HCT116 (cell line): ENCODE measurements around the gene TATDN2. TPM values are rescaled to one million over a fixed set of nuclear protein-coding genes. Genes with fewer than 3 reads are reported as not detected.

ENCODE experiments used
- ATAC-seq: fragments of 200-7000 bp; cut with Tn5 transposase; 2 replicates; pipeline ENCODE4 v1.9.1; 2020; ENCODE audit warnings: mild to moderate bottlenecking, moderate library complexity
- BruUV-seq: library from RNA; stranded (reverse); fragments of 400-500 nt; replicated peaks from 2 replicates; lab custom pipeline; 2021; lab: Mats Ljungman, UMichigan
- CTCF ChIA-PET: fragments of 300-600 bp; sonication (Branson Sonifier 250); formaldehyde crosslinking; loops from one replicate; lab custom pipeline; 2021; ENCODE audit warnings: antibody characterized with exemption; lab: Charles Lee
- POLR2A ChIA-PET: fragments of 300-600, 350-600 bp; sonication (Branson Sonifier 250); formaldehyde crosslinking; loops from one replicate; lab custom pipeline; 2021; ENCODE audit warnings: antibody characterized with exemption; lab: Charles Lee
- RAD21 ChIA-PET, 2 experiments: fragments of 300-600 bp; sonication (Branson Sonifier 250); formaldehyde crosslinking; loops; one replicate each; lab custom pipeline; 2023; ENCODE audit warnings: low total read pairs in 2 of 2; ENCODE audit not compliant: uncharacterized antibody in 2 of 2, unreplicated experiment in 2 of 2, low non-redundant PET in 1 of 2; lab: Charles Lee
- DNase-seq: peaks from one replicate; pipeline ENCODE4 v3.0.0-alpha.2; 2010; ENCODE audit warnings: low read depth, low spot score
- H2AFZ ChIP-seq: fragments of 200-600 bp; shearing (Covaris generic), sonication (generic); 2 replicates; pipeline ENCODE4 v1.6.1; 2017; ENCODE audit warnings: low read depth, mixed run types, mixed read lengths, antibody characterized with exemption, low read length; ENCODE audit not compliant: poor library complexity, severe bottlenecking
- H3K27ac ChIP-seq: 2 replicates; pipeline ENCODE4 v1.5.1; 2012; ENCODE audit warnings: low read depth, low read length
- H3K27me3 ChIP-seq: fragments of 200-600 bp; sonication (generic); 2 replicates; pipeline ENCODE4 v1.6.1; 2016; ENCODE audit warnings: mixed run types, low read length, mixed read lengths; ENCODE audit not compliant: insufficient read depth
- H3K36me3 ChIP-seq, 2 experiments: fragments of 200-500 bp in 1 of 2; fragments of 200-600 bp in 1 of 2; sonication (Bioruptor generic) in 1 of 2; sonication (generic) in 1 of 2; 2 replicates each; pipeline versions ENCODE4 v1.5.1 to v1.6.1; 2014 to 2016; ENCODE audit warnings: low read length in 2 of 2, inconsistent platforms in 1 of 2, mixed read lengths in 1 of 2, mixed run types in 1 of 2; ENCODE audit not compliant: insufficient read depth in 2 of 2, control insufficient read depth in 1 of 2
- H3K4me1 ChIP-seq, 2 experiments: fragments of 200-600 bp in 1 of 2; sonication (generic) in 1 of 2; 2 replicates each; pipeline versions ENCODE4 v1.5.1 to v1.6.1; 2012 to 2017; ENCODE audit warnings: low read length in 2 of 2, inconsistent platforms in 1 of 2, mild to moderate bottlenecking in 1 of 2, mixed read lengths in 1 of 2, mixed run types in 1 of 2, moderate library complexity in 1 of 2; ENCODE audit not compliant: insufficient read depth in 2 of 2, control insufficient read depth in 1 of 2
- H3K4me2 ChIP-seq: fragments of 200-600 bp; sonication (generic); 2 replicates; pipeline ENCODE4 v1.6.1; 2017; ENCODE audit warnings: mixed run types, low read length, mixed read lengths
- H3K4me3 ChIP-seq, 2 experiments: fragments of 200-600 bp in 1 of 2; sonication (generic) in 1 of 2; replicated peaks in 1 of 2; 2 replicates each; pipeline ENCODE4 v1.5.1; 2011 to 2016; ENCODE audit warnings: low read length in 2 of 2, control low read depth in 1 of 2, low read depth in 1 of 2, mild to moderate bottlenecking in 1 of 2, mixed read lengths in 1 of 2, mixed run types in 1 of 2
- H3K79me2 ChIP-seq: fragments of 200-600 bp; sonication (generic); 2 replicates; pipeline ENCODE4 v1.6.1; 2017; ENCODE audit warnings: mild to moderate bottlenecking, mixed run types, low read length, moderate library complexity, mixed read lengths; ENCODE audit not compliant: insufficient read depth
- H3K9ac ChIP-seq: fragments of 200-600 bp; sonication (generic); 2 replicates; pipeline ENCODE4 v1.6.1; 2016; ENCODE audit warnings: low read length, mixed read lengths
- H3K9me2 ChIP-seq: fragments of 200-600 bp; sonication (generic), shearing (Covaris generic); 2 replicates; pipeline ENCODE4 v1.6.1; 2017; ENCODE audit warnings: mixed run types, mild to moderate bottlenecking, moderate library complexity; ENCODE audit not compliant: insufficient read depth
- H3K9me3 ChIP-seq, 2 experiments: fragments of 200-500 bp in 1 of 2; fragments of 200-600 bp in 1 of 2; sonication (Bioruptor generic) in 1 of 2; sonication (generic) in 1 of 2; 2 replicates each; pipeline ENCODE4 v1.6.1; 2014 to 2017; ENCODE audit warnings: low read length in 2 of 2, mixed read lengths in 2 of 2, inconsistent platforms in 1 of 2, low read depth in 1 of 2, mild to moderate bottlenecking in 1 of 2, mixed run types in 1 of 2, moderate library complexity in 1 of 2; ENCODE audit not compliant: control insufficient read depth in 1 of 2, insufficient read depth in 1 of 2
- H4K20me1 ChIP-seq: fragments of 200-600 bp; sonication (generic), shearing (Covaris generic); 2 replicates; pipeline ENCODE4 v1.6.1; 2017; ENCODE audit warnings: mixed run types, mild to moderate bottlenecking, moderate library complexity; ENCODE audit not compliant: insufficient read depth
- CBX3 ChIP-seq: IDR thresholded peaks from 2 replicates; pipeline ENCODE4 v1.6.1; 2012; ENCODE audit warnings: low read depth
- CEBPB ChIP-seq: IDR thresholded peaks from 2 replicates; pipeline ENCODE4 v1.6.1; 2012; ENCODE audit warnings: low read depth
- EGR1 ChIP-seq: IDR thresholded peaks from 2 replicates; pipeline ENCODE4 v1.6.1; 2012; ENCODE audit warnings: low read depth
- ELF1 ChIP-seq: IDR thresholded peaks from 2 replicates; pipeline ENCODE4 v1.6.1; 2012; ENCODE audit warnings: low read depth, borderline replicate concordance
- EZH2phosphoT487 ChIP-seq: fragments of 200-600 bp; IDR thresholded peaks from 2 replicates; pipeline ENCODE4 v1.6.1; 2018; ENCODE audit warnings: antibody characterized with exemption, borderline replicate concordance
- FOSL1 ChIP-seq: IDR thresholded peaks from 2 replicates; pipeline ENCODE4 v1.6.1; 2012; ENCODE audit warnings: low read depth
- MAX ChIP-seq: IDR thresholded peaks from 2 replicates; pipeline ENCODE4 v1.6.1; 2012
- POLR2AphosphoS5 ChIP-seq: IDR thresholded peaks from 2 replicates; pipeline ENCODE4 v1.6.1; 2011; ENCODE audit warnings: mild to moderate bottlenecking, low read depth, low read length, moderate library complexity
- RAD21 ChIP-seq: IDR thresholded peaks from 2 replicates; pipeline ENCODE4 v1.6.1; 2012; ENCODE audit warnings: low read depth, mild to moderate bottlenecking
- SIN3A ChIP-seq: IDR thresholded peaks from 2 replicates; pipeline ENCODE4 v1.6.1; 2012; ENCODE audit warnings: low read depth
- SP1 ChIP-seq: IDR thresholded peaks from 2 replicates; pipeline ENCODE4 v1.6.1; 2012; ENCODE audit warnings: low read depth
- SRF ChIP-seq: IDR thresholded peaks from 2 replicates; pipeline ENCODE4 v1.6.1; 2012; ENCODE audit warnings: low read depth
- TCF7L2 ChIP-seq: IDR thresholded peaks from 2 replicates; pipeline ENCODE4 v1.7.0; 2011; ENCODE audit warnings: borderline replicate concordance, inconsistent platforms; ENCODE audit not compliant: insufficient read depth, insufficient read length; ENCODE audit errors: extremely low read depth
- ZFX ChIP-seq: fragments of 450-650 bp; IDR thresholded peaks from 2 replicates; pipeline ENCODE4 v1.6.1; 2017
- ZNF274 ChIP-seq: fragments of 200-500 bp; sonication (Bioruptor generic); IDR thresholded peaks from 2 replicates; pipeline ENCODE4 v1.6.1; 2014; ENCODE audit warnings: mild to moderate bottlenecking, low read depth, low read length, inconsistent platforms
- intact Hi-C: fragments of 100-400 bp; cut with micrococcal nuclease; formaldehyde crosslinking; loops from 2 replicates; pipeline ENCODE4 v1.10.0; 2022
- total RNA-seq: library from RNA; stranded (reverse); gene quantifications from one replicate; pipeline ENCODE4 v1.2.1, GENCODE V29; 2021; ENCODE audit not compliant: unreplicated experiment
- TF ChIP-seq, protein P1 (sequence below), 3 experiments: fragments of 200-600 bp in 1 of 3; sonication (generic) in 1 of 3; IDR thresholded peaks in 2 of 3; conservative IDR thresholded peaks in 1 of 3; 2 replicates each; pipeline ENCODE4 v1.5.1; 2012 to 2017; ENCODE audit warnings: low read depth in 2 of 3, low read length in 2 of 3, antibody characterized with exemption in 1 of 3, borderline replicate concordance in 1 of 3, control low read depth in 1 of 3, mild to moderate bottlenecking in 1 of 3, mixed read lengths in 1 of 3, mixed run types in 1 of 3, moderate library complexity in 1 of 3; ENCODE audit not compliant: insufficient read depth in 1 of 3

The TATDN2 gene
- total RNA-seq, 1 experiment from 2014 or later = 26.8 TPM

DNA sequence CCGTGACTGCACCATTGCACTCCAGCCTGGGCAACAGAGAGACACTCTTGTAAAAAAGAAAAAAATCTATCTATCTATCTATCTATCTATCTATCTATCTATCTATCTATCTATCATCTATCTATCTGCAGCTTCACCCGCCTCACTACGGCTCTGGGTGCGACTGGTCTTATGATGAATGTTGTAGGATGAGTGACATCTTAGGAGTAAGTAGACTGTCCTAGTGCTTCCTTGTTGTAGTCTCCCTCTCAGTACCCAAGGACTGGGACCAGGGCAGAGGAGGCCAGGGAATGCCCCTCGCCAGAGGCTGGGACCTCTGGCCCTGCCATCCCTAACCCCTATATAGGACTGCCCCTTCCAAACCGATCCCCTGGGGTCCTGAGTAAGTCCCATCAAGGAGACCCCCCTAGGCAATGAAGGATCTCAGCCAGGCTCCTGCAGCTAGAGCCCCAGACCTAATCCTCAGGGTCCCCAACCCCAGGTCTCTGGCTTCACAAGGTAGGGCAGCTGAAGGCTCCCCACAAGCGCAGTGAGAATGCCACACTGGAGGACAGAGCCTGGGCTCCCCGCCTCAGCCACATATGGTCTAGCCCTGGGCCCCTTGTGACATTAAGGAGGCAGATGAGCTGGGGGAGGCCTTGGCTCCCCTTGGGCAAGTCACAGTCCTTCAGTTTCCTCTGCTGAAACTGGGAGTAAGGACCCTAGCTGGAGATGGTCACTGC, 73.5 kb downstream of the TATDN2 start:
- H2AFZ ChIP-seq = no peak overlapping the region
- ChIA-PET RAD21 (interaction anchor here in 1 of 2 experiments (0.6 kb wide), 1 partner anchor 389 kb away, joined by 3 read pairs; no protein-coding TSS in a partner anchor), CTCF (interaction anchor here (0.7 to 1.3 kb wide), 7 partner anchors 9 to 529 kb away, joined by 3 to 11 read pairs (median 3); partner anchors contain the start of genes ARPC4 and CRELD1), POLR2A (interaction anchor here (1.0 kb wide), 1 partner anchor 389 kb away, joined by 4 read pairs; no protein-coding TSS in a partner anchor)
- 0 out of 2 replicates have a peak, but pooled peaks cover 4% of the 10 kb centered on the region for H4K20me1 ChIP-seq
- no peak overlapping the region for H3K9ac ChIP-seq
- H3K4me3 ChIP-seq = peak overlapping the region in 1 of 2 experiments; percentile 85; a peak in 2 of 4 replicates
- H3K36me3 ChIP-seq = peaks cover 16 to 22% of the 10 kb centered on the region in 2 experiments; a peak in 3 of 4 replicates
- H3K9me3 ChIP-seq = no peaks in the 10 kb centered on the region
- peaks cover 40% of the 10 kb centered on the region for H3K79me2 ChIP-seq
- intact Hi-C loops = no loop called here
- peaks cover 0 to 19% of the 10 kb centered on the region in 2 experiments; a peak in 2 of 4 replicates for H3K4me1 ChIP-seq
- DNase-seq = no peak
- BruUV-seq = no TSS peak
- TF ChIP-seq CEBPB = no peak
- TF ChIP-seq EZH2phosphoT487 = no peak
- no peak for TF ChIP-seq ZFX
- no peak for TF ChIP-seq POLR2AphosphoS5
- TF ChIP-seq CBX3 = no peak
- no peaks in the 10 kb centered on the region for H3K9me2 ChIP-seq
- no peak overlapping the region for H3K27ac ChIP-seq
- ATAC-seq = no peak
- H3K4me2 ChIP-seq = peak overlapping the region; percentile 99
- H3K27me3 ChIP-seq = peaks cover 11% of the 10 kb centered on the region; the same call in 1 of the 2 replicates

DNA sequence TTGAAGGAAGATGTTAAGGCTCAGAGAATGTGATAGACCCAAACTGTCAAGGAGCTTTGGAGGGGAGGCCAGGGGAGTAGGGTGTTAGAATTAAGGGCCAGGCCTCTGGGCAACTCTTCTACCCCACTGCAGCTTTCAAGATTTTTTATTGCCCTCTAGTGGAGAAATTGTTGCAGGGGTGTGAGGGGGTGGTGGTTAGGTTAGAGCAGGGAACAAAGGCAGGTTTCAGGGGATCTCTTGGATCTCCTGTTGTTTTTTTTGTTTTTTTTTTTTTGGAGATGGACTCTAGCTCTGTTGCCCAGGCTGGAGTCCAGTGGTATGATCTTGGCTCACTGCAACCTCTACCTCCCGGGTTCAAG, 74.1 kb downstream of the TATDN2 start:
- no peak overlapping the region for H3K4me3 ChIP-seq
- 0 out of 2 replicates have a peak overlapping the region, but pooled peaks have one; percentile 8 for H3K4me2 ChIP-seq
- ATAC-seq = peak; percentile 41
- intact Hi-C loops = no loop called here
- BruUV-seq = no TSS peak
- H3K9ac ChIP-seq = no peak overlapping the region
- peaks cover 15% of the 10 kb centered on the region; the same call in 1 of the 2 replicates for H3K27me3 ChIP-seq
- peak; percentile 29 for DNase-seq
- H4K20me1 ChIP-seq = 0 out of 2 replicates have a peak, but pooled peaks cover 4% of the 10 kb centered on the region
- no peaks in the 10 kb centered on the region for H3K9me3 ChIP-seq
- RAD21 ChIA-PET = interaction anchor here in 1 of 2 experiments (0.6 to 0.7 kb wide), 2 partner anchors 116 to 390 kb away, joined by 3 read pairs; no protein-coding TSS in a partner anchor
- H2AFZ ChIP-seq = no peak overlapping the region
- H3K4me1 ChIP-seq = peaks cover 0 to 19% of the 10 kb centered on the region in 2 experiments; a peak in 2 of 4 replicates
- peaks cover 35% of the 10 kb centered on the region for H3K79me2 ChIP-seq
- POLR2A ChIA-PET = interaction anchor here (1.0 kb wide), 1 partner anchor 389 kb away, joined by 4 read pairs; no protein-coding TSS in a partner anchor
- H3K27ac ChIP-seq = no peak overlapping the region
- CTCF ChIA-PET = interaction anchor here (0.7 to 1.3 kb wide), 5 partner anchors 9 to 530 kb away, joined by 3 to 11 read pairs (median 3); partner anchors contain the start of genes ARPC4 and CRELD1
- no peak for TF ChIP-seq SIN3A
- TF ChIP-seq MAX = no peak
- TF ChIP-seq TCF7L2 = no peak
- TF ChIP-seq RAD21 = peak; percentile 72
- no peak for TF ChIP-seq ZNF274
- peak; percentile 52; the same call in 1 of the 2 replicates for TF ChIP-seq EGR1
- TF ChIP-seq EZH2phosphoT487 = no peak
- TF ChIP-seq FOSL1 = no peak
- no peak for TF ChIP-seq CEBPB
- no peak for TF ChIP-seq SRF
- TF ChIP-seq, protein P1, sequence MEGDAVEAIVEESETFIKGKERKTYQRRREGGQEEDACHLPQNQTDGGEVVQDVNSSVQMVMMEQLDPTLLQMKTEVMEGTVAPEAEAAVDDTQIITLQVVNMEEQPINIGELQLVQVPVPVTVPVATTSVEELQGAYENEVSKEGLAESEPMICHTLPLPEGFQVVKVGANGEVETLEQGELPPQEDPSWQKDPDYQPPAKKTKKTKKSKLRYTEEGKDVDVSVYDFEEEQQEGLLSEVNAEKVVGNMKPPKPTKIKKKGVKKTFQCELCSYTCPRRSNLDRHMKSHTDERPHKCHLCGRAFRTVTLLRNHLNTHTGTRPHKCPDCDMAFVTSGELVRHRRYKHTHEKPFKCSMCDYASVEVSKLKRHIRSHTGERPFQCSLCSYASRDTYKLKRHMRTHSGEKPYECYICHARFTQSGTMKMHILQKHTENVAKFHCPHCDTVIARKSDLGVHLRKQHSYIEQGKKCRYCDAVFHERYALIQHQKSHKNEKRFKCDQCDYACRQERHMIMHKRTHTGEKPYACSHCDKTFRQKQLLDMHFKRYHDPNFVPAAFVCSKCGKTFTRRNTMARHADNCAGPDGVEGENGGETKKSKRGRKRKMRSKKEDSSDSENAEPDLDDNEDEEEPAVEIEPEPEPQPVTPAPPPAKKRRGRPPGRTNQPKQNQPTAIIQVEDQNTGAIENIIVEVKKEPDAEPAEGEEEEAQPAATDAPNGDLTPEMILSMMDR (IDR thresholded peaks at IDR 0.05 in 2 of 3, conservative IDR thresholded peaks at IDR 0.05 in 1 of 3; ENCODE audit: borderline replicate concordance in 1 of 3, insufficient read depth in 1 of 3, low read depth in 2 of 3, low read length in 2 of 3) = peak; percentile 57 to 65 (median 62); a peak in 5 of 6 replicates
- no peak for TF ChIP-seq CBX3
- TF ChIP-seq ELF1 = no peak
- TF ChIP-seq ZFX = no peak
- TF ChIP-seq SP1 = no peak
- peaks cover 12 to 19% of the 10 kb centered on the region in 2 experiments; a peak in 3 of 4 replicates for H3K36me3 ChIP-seq
- H3K9me2 ChIP-seq = no peaks in the 10 kb centered on the region
